ENCODE measurements around the gene CASP7.
A peak's percentile ranks its signal among the peaks of the same experiment; 100 is the strongest.

The CASP7 gene

DNA sequence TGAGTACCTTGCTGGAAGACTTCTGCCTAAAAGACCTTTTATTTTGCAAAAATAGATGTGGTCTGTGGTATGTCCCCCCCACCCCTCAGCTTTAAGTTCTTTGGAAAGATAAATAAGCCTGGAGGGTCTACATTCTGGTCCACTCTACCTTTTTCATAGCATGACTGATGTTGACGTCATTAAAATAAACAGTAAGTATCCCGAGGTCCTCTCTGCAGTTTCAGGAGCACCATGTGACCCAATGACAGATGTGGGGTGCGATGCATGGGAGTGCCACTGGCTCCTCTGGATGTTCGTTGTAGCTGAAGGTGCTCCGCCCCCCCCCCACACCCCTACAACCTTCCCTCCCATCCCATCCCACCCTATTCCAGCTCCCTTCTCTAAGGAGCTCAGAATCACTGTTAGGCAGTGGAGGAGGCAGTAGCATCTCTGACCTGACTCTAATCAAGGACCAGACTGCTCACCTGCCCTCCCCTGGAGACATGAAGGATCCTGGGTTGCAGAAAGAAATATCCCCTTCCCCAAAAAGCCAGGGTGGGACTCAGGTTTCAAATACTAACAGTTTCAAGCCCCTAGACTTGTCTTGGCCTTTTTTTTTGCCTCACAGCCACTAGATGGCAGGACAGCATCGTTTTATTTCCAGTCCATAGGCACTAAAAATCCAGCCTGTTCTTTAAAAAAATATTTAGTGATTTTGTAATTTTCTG is 25.1 kb downstream of the CASP7 start:
- peak; percentile 50 for DNase-seq (ENCODE audit: extremely low spot score)
- ChIA-PET CTCF (interaction anchor here (0.5 to 1.0 kb wide), 8 partner anchors 14 to 1099 kb away, joined by 3 to 9 read pairs (median 4); no protein-coding TSS in a partner anchor), POLR2A (no interaction called here)
- TF ChIP-seq FOXA1 (IDR thresholded peaks at IDR 0.05) (no peak), ZNF384 (IDR thresholded peaks at IDR 0.05) (no peak), FOXK2 (IDR thresholded peaks at IDR 0.05) (no peak), LEF1 (IDR thresholded peaks at IDR 0.05; ENCODE audit: borderline replicate concordance) (no peak), SUZ12 (IDR thresholded peaks at IDR 0.05) (no peak), SP1 (IDR thresholded peaks at IDR 0.05) (no peak), PKNOX1 (IDR thresholded peaks at IDR 0.05) (no peak), ARNT (IDR thresholded peaks at IDR 0.05) (no peak), BHLHE40 (IDR thresholded peaks at IDR 0.05; ENCODE audit: borderline replicate concordance) (no peak), TARDBP (IDR thresholded peaks at IDR 0.05) (no peak), NFRKB (IDR thresholded peaks at IDR 0.05) (no peak), CTBP1 (IDR thresholded peaks at IDR 0.05; ENCODE audit: borderline replicate concordance) (no peak), HDGF (IDR thresholded peaks at IDR 0.05; ENCODE audit: borderline replicate concordance) (no peak), FOXM1 (IDR thresholded peaks at IDR 0.05; ENCODE audit: borderline replicate concordance) (no peak)

- CTCF ChIA-PET: interaction anchor here (1.0 kb wide), 1 partner anchor 363 kb away, joined by 3 read pairs; no protein-coding TSS in a partner anchor
- no peak for TF ChIP-seq FOXK2 (IDR thresholded peaks at IDR 0.05)
- TF ChIP-seq NFRKB (IDR thresholded peaks at IDR 0.05): no peak
- no peak for TF ChIP-seq ZNF384 (IDR thresholded peaks at IDR 0.05)
- no peak for DNase-seq (ENCODE audit: extremely low spot score)
- POLR2A ChIA-PET: no interaction called here
Measured at GRCh38 chr10:113705344-113705652, 25.6 kb downstream of the CASP7 start.

DNA sequence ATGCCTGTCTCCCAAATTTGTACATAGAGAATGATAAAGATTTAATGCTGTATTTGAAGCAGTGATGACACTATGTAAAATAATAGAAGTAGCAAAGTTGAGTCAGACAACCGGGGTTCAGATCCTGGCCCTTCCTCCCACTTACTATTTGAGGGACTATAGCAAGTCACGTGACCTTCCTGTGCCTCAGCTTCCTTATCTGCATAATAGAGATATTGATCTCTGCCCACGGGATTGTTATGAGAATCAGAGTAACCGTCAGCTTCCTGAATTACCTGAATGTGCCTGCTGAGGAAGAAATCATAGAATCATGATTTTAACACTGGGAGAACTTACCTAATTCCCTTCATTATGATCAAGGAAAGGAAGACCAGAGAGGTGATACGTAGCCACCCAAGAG is 26.9 kb downstream of the CASP7 start:
- ChIA-PET POLR2A (no interaction called here), CTCF (no interaction called here)
- DNase-seq (ENCODE audit: extremely low spot score): no peak
- TF ChIP-seq HDGF (IDR thresholded peaks at IDR 0.05; ENCODE audit: borderline replicate concordance) (no peak), NFRKB (IDR thresholded peaks at IDR 0.05) (no peak), FOXA1 (IDR thresholded peaks at IDR 0.05) (no peak), SP1 (IDR thresholded peaks at IDR 0.05) (no peak), L3MBTL2 (conservative IDR thresholded peaks at IDR 0.05) (no peak), ZNF384 (IDR thresholded peaks at IDR 0.05) (no peak)

- no peak for TF ChIP-seq FOXM1 (IDR thresholded peaks at IDR 0.05; ENCODE audit: borderline replicate concordance)
- no peak for TF ChIP-seq SUZ12 (IDR thresholded peaks at IDR 0.05)
- TF ChIP-seq BHLHE40 (IDR thresholded peaks at IDR 0.05; ENCODE audit: borderline replicate concordance): no peak
- TF ChIP-seq TARDBP (IDR thresholded peaks at IDR 0.05): no peak
- no peak for TF ChIP-seq SP1 (IDR thresholded peaks at IDR 0.05)
- TF ChIP-seq PKNOX1 (IDR thresholded peaks at IDR 0.05): no peak
- no peak for TF ChIP-seq NFRKB (IDR thresholded peaks at IDR 0.05)
- DNase-seq (ENCODE audit: extremely low spot score): no peak
- ChIA-PET CTCF (no interaction called here), POLR2A (no interaction called here)
Measured at GRCh38 chr10:113708640-113709039, 28.9 kb downstream of the CASP7 start.

GRCh38 chr10:113709221-113709838 is 29.6 kb downstream of the CASP7 start:
- POLR2A ChIA-PET: no interaction called here
- TF ChIP-seq FOXK2 (IDR thresholded peaks at IDR 0.05) (no peak), BHLHE40 (IDR thresholded peaks at IDR 0.05; ENCODE audit: borderline replicate concordance) (no peak), SUZ12 (IDR thresholded peaks at IDR 0.05) (no peak), ELF4 (IDR thresholded peaks at IDR 0.05) (no peak), CTBP1 (IDR thresholded peaks at IDR 0.05; ENCODE audit: borderline replicate concordance) (no peak), HDGF (IDR thresholded peaks at IDR 0.05; ENCODE audit: borderline replicate concordance) (no peak), PKNOX1 (IDR thresholded peaks at IDR 0.05) (no peak), NFRKB (IDR thresholded peaks at IDR 0.05) (no peak), SP1 (IDR thresholded peaks at IDR 0.05) (no peak)
- CTCF ChIA-PET: no interaction called here
- DNase-seq (ENCODE audit: extremely low spot score): peak; percentile 30

DNA sequence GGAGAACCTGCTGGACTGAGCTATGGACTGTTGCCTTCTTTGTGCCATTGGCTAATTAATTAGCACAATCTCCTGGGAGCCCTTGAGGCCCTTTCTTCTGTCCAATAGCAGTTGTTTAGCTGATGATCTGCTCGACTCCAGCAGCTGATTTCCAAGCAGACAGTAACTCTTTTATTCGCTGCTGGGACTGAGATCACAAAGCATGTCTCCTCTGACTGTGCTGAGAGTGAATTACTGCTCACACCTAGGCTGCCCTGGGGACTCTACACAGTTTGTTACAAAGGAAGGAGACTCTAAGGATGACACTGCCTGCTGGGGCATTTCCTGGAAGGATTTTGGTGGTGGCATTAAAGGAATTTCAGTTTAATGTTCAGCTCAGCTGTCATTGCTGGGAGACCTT is 31.4 kb downstream of the CASP7 start:
- CTCF ChIA-PET: interaction anchor here (0.6 kb wide), 1 partner anchor 664 kb away, joined by 4 read pairs; no protein-coding TSS in a partner anchor
- TF ChIP-seq FOXM1 (IDR thresholded peaks at IDR 0.05; ENCODE audit: borderline replicate concordance) (no peak), PKNOX1 (IDR thresholded peaks at IDR 0.05) (no peak), BHLHE40 (IDR thresholded peaks at IDR 0.05; ENCODE audit: borderline replicate concordance) (no peak), NFRKB (IDR thresholded peaks at IDR 0.05) (no peak), CTBP1 (IDR thresholded peaks at IDR 0.05; ENCODE audit: borderline replicate concordance) (no peak), SUZ12 (IDR thresholded peaks at IDR 0.05) (no peak), LEF1 (IDR thresholded peaks at IDR 0.05; ENCODE audit: borderline replicate concordance) (no peak), ARNT (IDR thresholded peaks at IDR 0.05) (no peak), FOXA1 (IDR thresholded peaks at IDR 0.05) (no peak), FOXK2 (IDR thresholded peaks at IDR 0.05) (no peak), ZNF384 (IDR thresholded peaks at IDR 0.05) (no peak), TARDBP (IDR thresholded peaks at IDR 0.05) (no peak), ELF4 (IDR thresholded peaks at IDR 0.05) (no peak), HDGF (IDR thresholded peaks at IDR 0.05; ENCODE audit: borderline replicate concordance) (no peak), SP1 (IDR thresholded peaks at IDR 0.05) (no peak)
- POLR2A ChIA-PET: no interaction called here
- no peak for DNase-seq (ENCODE audit: extremely low spot score)
